GM18861 (cell line): ENCODE measurements around the gene RHCE.
"Not testable (repeated sequence)": the region's sequence is repeated elsewhere in the genome, so short reads cannot be mapped to it uniquely, and the experiment has no call there.

Experiments used
- ATAC-seq: cut with Tn5 transposase; IDR thresholded peaks from one replicate; pipeline ENCODE4 v1.9.1; 2021; ENCODE audit not compliant: unreplicated experiment

RHCE gene

GRCh38 chr1:25402947-25403803, 17.4 kb downstream of the RHCE start:
- not testable (repeated sequence) for ATAC-seq

GRCh38 chr1:25398079-25398478, 22.5 kb downstream of the RHCE start:
- not testable (repeated sequence) for ATAC-seq

- not testable (repeated sequence) for ATAC-seq
These were observed 23.1 kb downstream of the RHCE start for GRCh38 chr1:25397549-25397948.

- no peak for ATAC-seq
These were observed 27.8 kb downstream of the RHCE start for GRCh38 chr1:25392841-25393240.

GRCh38 chr1:25389721-25390120, 30.9 kb downstream of the RHCE start:
- ATAC-seq: not testable (repeated sequence)

- not testable (repeated sequence) for ATAC-seq
These were observed 31.9 kb downstream of the RHCE start for GRCh38 chr1:25388691-25389090.

GRCh38 chr1:25387096-25387495, 33.5 kb downstream of the RHCE start:
- ATAC-seq: not testable (repeated sequence)

GRCh38 chr1:25383875-25384274, 36.8 kb downstream of the RHCE start:
- ATAC-seq: not testable (repeated sequence)

GRCh38 chr1:25383090-25383489, 37.5 kb downstream of the RHCE start:
- ATAC-seq: not testable (repeated sequence)

GRCh38 chr1:25382543-25382942, 38.1 kb downstream of the RHCE start:
- ATAC-seq: not testable (repeated sequence)

GRCh38 chr1:25378367-25378766, 42.3 kb downstream of the RHCE start:
- ATAC-seq: not testable (repeated sequence)

- not testable (repeated sequence) for ATAC-seq
These were observed 48.9 kb downstream of the RHCE start for GRCh38 chr1:25371757-25372156.

- not testable (repeated sequence) for ATAC-seq
These were observed 50.8 kb downstream of the RHCE start for GRCh38 chr1:25369691-25370271.

- no peak for ATAC-seq
These were observed 51.4 kb downstream of the RHCE start for GRCh38 chr1:25369241-25369640.

GRCh38 chr1:25362634-25363559, 57.7 kb downstream of the RHCE start:
- not testable (repeated sequence) for ATAC-seq

- ATAC-seq: no peak
These were observed 58.7 kb downstream of the RHCE start for GRCh38 chr1:25361901-25362300.

- ATAC-seq: no peak
These were observed 59.7 kb downstream of the RHCE start for GRCh38 chr1:25360596-25361581.

GRCh38 chr1:25356848-25357247, 63.8 kb downstream of the RHCE start:
- no peak for ATAC-seq

GRCh38 chr1:25356441-25356840, 64.2 kb downstream of the RHCE start:
- no peak for ATAC-seq

- ATAC-seq: no peak
These were observed 64.7 kb downstream of the RHCE start for GRCh38 chr1:25355841-25356395.
